Aorta (tissue), 5 donors: ENCODE measurements around the gene PCP2. TPM values are rescaled to one million over a fixed set of nuclear protein-coding genes. Genes with fewer than 3 reads are reported as not detected.

ENCODE experiments used
- ATAC-seq: fragments of 200-7000 bp; cut with Tn5 transposase; one replicate; pipeline ENCODE4 v1.9.1; 2022; ENCODE audit warnings: moderate library complexity; ENCODE audit not compliant: low FRiP score
- DNase-seq, 2 donors: peaks; one replicate each; pipeline ENCODE4 v3.0.0-alpha.2; 2020
- H3K27ac ChIP-seq, 2 donors: one replicate each; pipeline ENCODE4 v1.5.1; 2013; ENCODE audit warnings: low read length in 2 of 2, mild to moderate bottlenecking in 2 of 2, moderate library complexity in 2 of 2, control low read depth in 1 of 2, inconsistent platforms in 1 of 2, low read depth in 1 of 2
- H3K27me3 ChIP-seq, 2 donors: one replicate each; pipeline ENCODE4 v1.6.1; 2013; ENCODE audit warnings: control low read depth in 1 of 2, low read length in 1 of 2, mild to moderate bottlenecking in 1 of 2, moderate library complexity in 1 of 2; ENCODE audit not compliant: insufficient read depth in 2 of 2, control insufficient read depth in 1 of 2
- H3K36me3 ChIP-seq, 2 donors: one replicate each; pipeline ENCODE4 v1.6.1; 2013; ENCODE audit warnings: control low read depth in 1 of 2, low read length in 1 of 2, mild to moderate bottlenecking in 1 of 2; ENCODE audit not compliant: insufficient read depth in 2 of 2, control insufficient read depth in 1 of 2
- H3K4me1 ChIP-seq, 2 donors: one replicate each; pipeline ENCODE4 v1.6.1; 2013; ENCODE audit warnings: low read length in 2 of 2, control low read depth in 1 of 2, mild to moderate bottlenecking in 1 of 2, moderate library complexity in 1 of 2; ENCODE audit not compliant: insufficient read depth in 2 of 2, control insufficient read depth in 1 of 2
- H3K4me3 ChIP-seq, 2 donors: one replicate each; pipeline ENCODE4 v1.5.1; 2013; ENCODE audit warnings: low read length in 2 of 2, control low read depth in 1 of 2, mild to moderate bottlenecking in 1 of 2
- H3K9me3 ChIP-seq: one replicate; pipeline ENCODE4 v1.6.1; 2013; ENCODE audit warnings: mild to moderate bottlenecking, low read length; ENCODE audit not compliant: control insufficient read depth
- WGBS, 2 donors: extraction: QIAGEN DNeasy Blood & Tissue Kit; methylation state at CpG; one replicate each; pipeline ENCODE4 v1.1.7; 2013; 5-methylcytosine and 5-hydroxymethylcytosine counted together
- intact Hi-C, 2 donors: fragments of 100-400 bp; cut with DNase I; formaldehyde crosslinking; loops; one replicate each; pipeline versions ENCODE4 v1.14.2 to v1.15.0; 2022
- polyA plus RNA-seq, 2 donors: library from polyadenylated mRNA; stranded (reverse); fragments of 200-250 nt; gene quantifications; one replicate each; pipeline ENCODE4 v1.2.3, GENCODE V29; 2013
- total RNA-seq, 2 donors: library from RNA; stranded (reverse); fragmentation: NEBNext Ultra II Directional; extraction: Animal tissue kit (Norgen Biotek cat#: 25700); gene quantifications; one replicate each; pipeline ENCODE4 v1.2.1, GENCODE V29; 2021
- donor health status: healthy with polysubstance abuse.
- donor health status: Bipolar disorder and iron deficiency.
- donor health status: DM: no; HTN: no; CAD: no.
- donor health status: DM: no; HTN: no; CAD: no.
- donor health status: DM: yes; HTN: yes; CAD: no.

Gene PCP2
- total and polyA plus RNA-seq, 4 donors, result not detected

DNA sequence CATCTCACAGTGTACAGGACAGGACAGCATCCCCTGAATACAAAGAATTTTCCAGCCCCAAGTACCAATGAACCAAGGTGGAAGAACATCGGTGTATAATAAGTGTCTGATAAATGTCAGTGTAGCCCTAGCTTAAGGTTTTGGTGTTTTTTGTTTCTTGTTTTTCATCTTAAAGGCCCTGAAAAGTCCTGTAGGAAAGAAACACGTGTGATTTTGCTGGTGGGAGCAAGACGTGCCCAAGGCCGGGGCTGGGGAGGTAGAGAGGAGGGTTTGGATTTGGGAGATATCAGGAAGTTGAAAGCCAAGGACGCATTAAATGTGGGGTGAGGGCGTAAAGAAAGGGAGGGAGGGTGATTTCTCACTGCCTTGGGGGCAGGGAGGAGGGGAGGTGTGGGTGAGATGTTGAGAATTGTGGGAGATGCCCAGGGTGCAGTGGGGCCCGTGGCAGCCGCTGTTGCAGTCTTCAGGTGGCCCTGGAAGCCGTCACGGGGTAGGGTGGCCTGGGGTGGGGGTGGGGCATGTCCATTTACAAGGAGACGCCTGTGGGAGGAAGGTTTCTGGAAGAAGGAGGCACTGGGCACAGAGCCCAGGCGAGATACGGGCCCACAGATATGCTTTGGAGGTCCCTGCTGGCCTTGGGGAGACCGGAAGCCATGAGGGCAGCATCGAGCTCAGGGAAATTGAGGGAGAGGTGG is 31.1 kb downstream of the PCP2 start:
- 39 to 43% methylated on average over 12 to 15 of the region's 15 CpGs for WGBS, 2 donors
- no peaks in the 10 kb centered on the region for H3K27me3 ChIP-seq

DNA sequence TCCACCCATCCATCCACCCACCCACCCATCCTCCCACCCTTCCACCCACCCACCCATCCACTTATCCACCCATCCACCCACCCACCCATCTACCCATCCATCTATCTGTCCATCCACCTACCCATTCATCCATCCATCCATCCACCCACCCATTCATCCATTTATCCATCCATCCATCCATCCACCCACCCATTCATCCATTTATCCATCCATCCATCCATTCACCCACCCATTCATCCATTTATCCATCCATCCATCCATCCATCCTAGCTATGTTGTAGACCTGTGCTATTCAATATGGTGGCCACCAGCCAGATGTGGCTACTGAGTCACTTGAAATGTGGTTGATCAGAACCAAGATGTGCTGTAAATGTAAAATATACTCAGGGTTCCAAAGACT is 32.8 kb downstream of the PCP2 start:
- H3K27ac ChIP-seq, result no peak overlapping the region
- no peak overlapping the region for H3K4me3 ChIP-seq
- H3K9me3 ChIP-seq, result no peaks in the 10 kb centered on the region
- no peak for DNase-seq
- no peaks in the 10 kb centered on the region for H3K4me1 ChIP-seq
- intact Hi-C loops, result no loop called here
- ATAC-seq, result no peak
- no peaks in the 10 kb centered on the region for H3K27me3 ChIP-seq
- no peaks in the 10 kb centered on the region for H3K36me3 ChIP-seq

More for the DNA sequence above, 31.1 kb downstream of the PCP2 start:
- intact Hi-C loops, result no loop called here
- Histone ChIP-seq H3K36me3 (no peaks in the 10 kb centered on the region), H3K4me1 (no peaks in the 10 kb centered on the region), H3K4me3 (no peak overlapping the region), H3K9me3 (no peaks in the 10 kb centered on the region), H3K27ac (no peak overlapping the region)
- ATAC-seq (no peak), DNase-seq (no peak)

DNA sequence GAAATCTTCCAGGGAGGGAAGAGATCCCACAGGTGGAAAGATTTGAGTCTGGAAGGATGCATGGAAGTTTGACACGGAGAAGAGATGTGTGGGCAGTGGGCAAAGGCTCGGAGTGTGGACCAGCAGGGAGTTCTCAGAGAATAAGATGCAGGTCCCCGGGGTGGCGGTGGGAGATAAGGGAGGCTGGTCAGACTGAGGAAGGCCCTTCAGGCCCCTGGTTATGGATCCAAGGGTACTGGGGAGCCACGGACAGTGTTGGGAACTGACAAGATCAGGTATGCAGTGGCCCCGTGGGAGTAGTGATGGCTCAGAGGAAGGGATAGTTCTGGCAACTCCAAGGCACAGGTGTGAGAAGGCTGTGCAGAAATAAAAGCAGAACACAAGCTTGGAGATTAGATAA is 35.3 kb downstream of the PCP2 start:
- intact Hi-C loops, result no loop called here
- no peaks in the 10 kb centered on the region for H3K36me3 ChIP-seq
- WGBS, 2 donors, result 75 to 81% methylated on average over 6 of the region's 6 CpGs
- H3K4me3 ChIP-seq, result no peak overlapping the region
- ATAC-seq (no peak), DNase-seq (no peak)
- H3K27me3 ChIP-seq, result no peaks in the 10 kb centered on the region
- H3K4me1 ChIP-seq, result no peaks in the 10 kb centered on the region
- H3K27ac ChIP-seq, result no peak overlapping the region
- H3K9me3 ChIP-seq, result no peaks in the 10 kb centered on the region

DNA sequence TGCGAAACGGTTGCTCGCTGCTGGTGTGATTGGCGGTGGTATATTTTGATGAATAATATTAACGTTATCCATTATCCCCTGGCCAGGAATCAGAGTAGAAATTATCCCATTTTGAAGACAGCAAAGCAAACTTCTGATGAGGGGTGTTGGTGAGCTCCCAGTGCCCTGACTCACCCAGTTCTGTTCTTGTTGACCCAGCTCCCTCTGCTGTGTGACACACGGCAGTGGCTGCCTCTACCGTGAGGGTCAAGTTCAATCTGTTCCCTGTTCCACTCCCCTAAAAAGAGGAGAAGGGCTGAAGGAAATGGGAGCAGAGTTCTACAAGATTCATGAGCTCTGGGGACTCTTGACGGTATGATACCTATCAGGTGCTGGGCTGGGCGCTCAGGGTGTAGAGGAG is 35.8 kb downstream of the PCP2 start:
- DNase-seq, result no peak
- no peaks in the 10 kb centered on the region for H3K36me3 ChIP-seq
- H3K4me1 ChIP-seq, result no peaks in the 10 kb centered on the region
- no peak for ATAC-seq
- WGBS, 2 donors, result 55 to 65% methylated on average over 9 of the region's 9 CpGs
- intact Hi-C loops, result no loop called here
- H3K4me3 ChIP-seq, result no peak overlapping the region
- no peak overlapping the region for H3K27ac ChIP-seq
- H3K9me3 ChIP-seq, result no peaks in the 10 kb centered on the region
- no peaks in the 10 kb centered on the region for H3K27me3 ChIP-seq

DNA sequence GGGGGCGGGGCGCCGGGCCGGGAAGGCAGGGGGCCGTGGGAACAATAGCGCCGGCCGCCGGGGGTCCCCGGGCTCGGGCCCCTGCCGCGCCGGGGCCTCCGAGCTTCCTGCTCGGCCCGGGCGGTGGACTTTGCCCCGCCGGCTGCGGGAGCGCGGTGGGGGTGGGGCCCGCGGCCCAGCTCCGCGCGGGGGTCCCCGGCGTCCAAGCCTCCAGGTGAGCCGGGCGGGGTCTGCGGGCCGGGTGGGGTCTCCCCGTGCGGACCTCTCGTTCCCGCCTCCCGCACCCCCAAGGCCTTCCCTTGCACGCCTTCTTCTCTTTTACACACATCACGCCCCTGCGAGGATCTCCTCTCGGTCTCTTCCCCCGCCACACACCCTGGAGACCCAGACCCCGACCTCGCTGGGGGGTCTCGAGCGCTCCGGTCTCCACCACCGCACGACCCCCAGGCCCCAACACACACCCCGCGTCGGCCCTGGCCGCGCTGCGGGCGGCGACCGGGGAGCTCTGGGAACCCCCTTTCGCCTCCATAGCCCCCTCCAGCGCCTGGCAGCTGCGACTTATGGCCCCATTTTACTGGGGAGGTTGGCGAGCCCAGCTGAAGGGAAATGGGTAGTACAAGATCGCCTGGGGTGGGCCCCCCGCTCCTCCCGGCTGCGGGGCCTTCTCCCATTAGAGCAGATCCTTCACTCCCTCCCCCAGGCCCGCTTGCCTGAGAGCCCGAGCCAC is 37.1 kb downstream of the PCP2 start:
- no peaks in the 10 kb centered on the region for H3K9me3 ChIP-seq
- H3K4me3 ChIP-seq, result peak overlapping the region in 1 of 2 donors; percentile 22
- DNase-seq (no peak), ATAC-seq (no peak)
- no peaks in the 10 kb centered on the region for H3K27me3 ChIP-seq
- H3K27ac ChIP-seq, result no peak overlapping the region
- no peaks in the 10 kb centered on the region for H3K36me3 ChIP-seq
- 2 to 3% methylated on average over 47 to 70 of the region's 70 CpGs for WGBS, 2 donors
- intact Hi-C loops, result no loop called here
- no peaks in the 10 kb centered on the region for H3K4me1 ChIP-seq

DNA sequence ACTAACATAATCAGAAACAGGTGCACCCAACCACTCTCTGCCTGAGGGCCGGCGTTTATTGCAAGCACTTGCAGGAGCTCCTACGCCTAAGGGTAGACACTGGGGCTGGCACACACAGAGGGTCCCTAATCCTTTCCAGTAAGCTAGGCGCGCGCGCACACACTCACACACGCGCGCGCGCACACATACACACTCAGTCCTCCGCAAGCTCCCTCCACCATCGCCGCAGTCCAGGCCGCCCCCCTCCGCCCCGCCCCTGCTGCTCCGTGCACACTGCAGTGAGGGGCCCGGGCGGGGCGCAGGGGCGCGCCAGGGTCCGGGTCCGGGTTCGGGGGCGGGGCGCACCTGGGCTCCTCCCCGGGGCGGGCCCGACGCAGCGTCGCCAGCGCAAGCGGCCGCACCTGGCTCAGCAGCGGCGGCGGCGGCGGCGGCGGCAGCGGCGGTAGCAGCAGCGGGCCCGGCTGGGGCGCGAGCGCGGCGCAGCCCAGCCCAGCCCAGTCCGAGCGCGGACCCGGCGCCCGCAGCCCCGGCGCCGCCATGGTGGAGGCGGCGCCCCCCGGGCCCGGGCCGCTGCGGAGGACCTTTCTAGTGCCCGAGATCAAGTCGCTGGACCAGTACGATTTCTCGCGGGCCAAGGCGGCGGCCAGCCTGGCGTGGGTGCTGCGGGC is 37.9 kb downstream of the PCP2 start, which contains the start of gene CAMSAP3:
Gene CAMSAP3 (plus strand): TSS at position 398 of the 668 bp plus-strand sequence. CDS start 140 bp downstream, at position 538.
- intact Hi-C loops, result no loop called here
- no peak within 1 kb of the TSS for H3K27ac ChIP-seq
- DNase-seq, result no peak
- no peaks in the 10 kb centered on the region for H3K36me3 ChIP-seq
- peak within 1 kb of the TSS; percentile 22 to 47 for H3K4me3 ChIP-seq
- no peaks in the 10 kb centered on the region for H3K4me1 ChIP-seq
- WGBS, 2 donors, result 1 to 2% methylated on average over 39 to 78 of the region's 78 CpGs
- H3K27me3 ChIP-seq, result no peaks in the 10 kb centered on the region
- H3K9me3 ChIP-seq, result no peaks in the 10 kb centered on the region
- no peak for ATAC-seq

DNA sequence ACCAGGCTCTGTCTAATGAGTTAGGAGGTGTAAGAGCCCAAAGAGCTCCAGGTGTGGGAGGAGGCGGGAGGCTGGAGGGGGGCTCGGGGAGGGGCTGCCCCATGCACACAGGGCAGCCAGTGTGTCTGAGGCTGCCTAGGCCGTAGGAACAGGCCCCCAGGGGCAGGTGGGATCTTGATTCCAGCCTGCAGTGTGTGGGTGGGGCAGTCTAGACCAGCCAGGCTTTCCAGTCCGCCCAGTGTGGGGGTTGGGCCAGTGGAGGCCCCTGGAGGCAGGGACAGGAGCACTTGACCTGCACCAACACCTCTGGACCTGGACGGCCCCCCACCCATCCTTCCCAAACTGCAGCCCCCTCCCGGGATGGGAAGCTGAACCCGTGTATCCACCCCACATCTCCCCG is 43.3 kb downstream of the PCP2 start:
- Histone ChIP-seq H3K9me3 (no peaks in the 10 kb centered on the region), H3K36me3 (no peaks in the 10 kb centered on the region), H3K27me3 (no peaks in the 10 kb centered on the region), H3K27ac (no peak overlapping the region), H3K4me1 (no peaks in the 10 kb centered on the region), H3K4me3 (no peak overlapping the region)
- ATAC-seq, result no peak
- intact Hi-C loops, result no loop called here
- DNase-seq, result no peak
- WGBS, 2 donors, result 55 to 57% methylated on average over 8 of the region's 8 CpGs

DNA sequence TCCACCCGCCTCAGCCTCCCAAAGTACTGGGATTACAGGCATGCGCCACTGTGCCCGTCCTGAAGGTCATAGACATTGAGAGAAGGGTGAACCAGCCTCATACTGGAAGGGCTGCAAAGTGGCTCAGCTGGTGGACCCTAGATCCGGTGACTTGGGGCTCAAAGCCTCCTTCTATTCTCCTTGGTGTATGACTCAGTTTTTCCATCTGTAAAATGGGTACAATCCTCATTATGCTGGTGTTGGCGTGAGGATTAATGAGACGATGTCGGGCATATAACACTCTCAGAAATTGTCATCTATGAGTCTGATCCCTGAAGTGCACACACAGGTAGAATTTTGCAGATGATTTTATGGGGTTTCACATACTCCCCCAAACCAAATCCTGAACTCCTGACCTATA is 43.7 kb downstream of the PCP2 start:
- no peaks in the 10 kb centered on the region for H3K36me3 ChIP-seq
- no peaks in the 10 kb centered on the region for H3K27me3 ChIP-seq
- no peaks in the 10 kb centered on the region for H3K9me3 ChIP-seq
- no peak overlapping the region for H3K4me3 ChIP-seq
- no peaks in the 10 kb centered on the region for H3K4me1 ChIP-seq
- ATAC-seq (no peak), DNase-seq (no peak)
- intact Hi-C loops, result no loop called here
- no peak overlapping the region for H3K27ac ChIP-seq
- WGBS, 2 donors, result 91 to 94% methylated on average over 7 of the region's 7 CpGs
